ENCODE measurements around the gene CD72.

GRCh38 chr9:35612843-35613242 is 5.4 kb downstream of the CD72 start:
- TF ChIP-seq BHLHE40 (IDR thresholded peaks at IDR 0.05; ENCODE audit: borderline replicate concordance) (no peak), SP1 (IDR thresholded peaks at IDR 0.05) (no peak), ARNT (IDR thresholded peaks at IDR 0.05) (no peak), NFRKB (IDR thresholded peaks at IDR 0.05) (no peak), HDGF (IDR thresholded peaks at IDR 0.05; ENCODE audit: borderline replicate concordance) (no peak), ZNF384 (IDR thresholded peaks at IDR 0.05) (no peak), ELF4 (IDR thresholded peaks at IDR 0.05) (no peak), SUZ12 (IDR thresholded peaks at IDR 0.05) (no peak), TARDBP (IDR thresholded peaks at IDR 0.05) (no peak), L3MBTL2 (conservative IDR thresholded peaks at IDR 0.05) (no peak), FOXM1 (IDR thresholded peaks at IDR 0.05; ENCODE audit: borderline replicate concordance) (no peak), FOXA1 (IDR thresholded peaks at IDR 0.05) (no peak), PKNOX1 (IDR thresholded peaks at IDR 0.05) (no peak)

All from HEK293T (cell line).